NB4 (cell line): ENCODE data around the gene COG2.

Experiments
- TF ChIP-seq, protein P1 (sequence below): IDR thresholded peaks from one replicate; pipeline ENCODE4 v1.5.1; 2012; ENCODE audit warnings: low read depth, low read length
- TF ChIP-seq, protein P2 (sequence below): IDR thresholded peaks from 2 replicates; pipeline ENCODE4 v1.6.1; 2011; ENCODE audit warnings: low read depth, low read length

DNA sequence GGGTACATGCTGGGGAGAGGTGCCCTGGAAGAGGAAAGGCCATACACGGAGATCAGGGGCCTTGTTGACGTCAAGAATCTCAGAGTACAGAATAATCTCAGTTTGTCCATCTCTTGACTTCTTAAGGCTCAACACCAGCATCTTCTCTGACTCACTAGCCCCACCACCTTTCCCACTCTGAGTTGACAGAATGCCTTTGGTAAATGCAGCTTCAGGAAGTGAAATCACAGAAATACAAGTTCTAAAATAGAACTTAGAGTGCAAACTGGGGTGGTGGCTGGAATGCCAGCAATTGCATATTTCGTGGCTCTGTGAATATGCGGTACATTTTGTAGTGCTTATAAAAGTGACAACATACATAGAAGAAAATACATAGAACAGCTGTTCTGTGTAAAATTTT lies 1.6 kb downstream of the COG2 start:
- TF ChIP-seq, protein P1, sequence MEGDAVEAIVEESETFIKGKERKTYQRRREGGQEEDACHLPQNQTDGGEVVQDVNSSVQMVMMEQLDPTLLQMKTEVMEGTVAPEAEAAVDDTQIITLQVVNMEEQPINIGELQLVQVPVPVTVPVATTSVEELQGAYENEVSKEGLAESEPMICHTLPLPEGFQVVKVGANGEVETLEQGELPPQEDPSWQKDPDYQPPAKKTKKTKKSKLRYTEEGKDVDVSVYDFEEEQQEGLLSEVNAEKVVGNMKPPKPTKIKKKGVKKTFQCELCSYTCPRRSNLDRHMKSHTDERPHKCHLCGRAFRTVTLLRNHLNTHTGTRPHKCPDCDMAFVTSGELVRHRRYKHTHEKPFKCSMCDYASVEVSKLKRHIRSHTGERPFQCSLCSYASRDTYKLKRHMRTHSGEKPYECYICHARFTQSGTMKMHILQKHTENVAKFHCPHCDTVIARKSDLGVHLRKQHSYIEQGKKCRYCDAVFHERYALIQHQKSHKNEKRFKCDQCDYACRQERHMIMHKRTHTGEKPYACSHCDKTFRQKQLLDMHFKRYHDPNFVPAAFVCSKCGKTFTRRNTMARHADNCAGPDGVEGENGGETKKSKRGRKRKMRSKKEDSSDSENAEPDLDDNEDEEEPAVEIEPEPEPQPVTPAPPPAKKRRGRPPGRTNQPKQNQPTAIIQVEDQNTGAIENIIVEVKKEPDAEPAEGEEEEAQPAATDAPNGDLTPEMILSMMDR = no peak
- TF ChIP-seq, protein P2, sequence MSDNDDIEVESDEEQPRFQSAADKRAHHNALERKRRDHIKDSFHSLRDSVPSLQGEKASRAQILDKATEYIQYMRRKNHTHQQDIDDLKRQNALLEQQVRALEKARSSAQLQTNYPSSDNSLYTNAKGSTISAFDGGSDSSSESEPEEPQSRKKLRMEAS = no peak
